GM08714 (cell line): ENCODE measurements around the gene MRM1.

Source experiments
- H3K4me3 ChIP-seq: fragments of 200-500 bp; sonication (Bioruptor generic); 2 replicates; pipeline ENCODE4 v1.5.1; 2014; ENCODE audit warnings: mild to moderate bottlenecking, low read length, inconsistent platforms
- ZNF274 ChIP-seq: IDR thresholded peaks from 2 replicates; pipeline ENCODE4 v1.6.1; 2012; ENCODE audit warnings: mild to moderate bottlenecking, low read depth, low read length

The MRM1 gene

DNA sequence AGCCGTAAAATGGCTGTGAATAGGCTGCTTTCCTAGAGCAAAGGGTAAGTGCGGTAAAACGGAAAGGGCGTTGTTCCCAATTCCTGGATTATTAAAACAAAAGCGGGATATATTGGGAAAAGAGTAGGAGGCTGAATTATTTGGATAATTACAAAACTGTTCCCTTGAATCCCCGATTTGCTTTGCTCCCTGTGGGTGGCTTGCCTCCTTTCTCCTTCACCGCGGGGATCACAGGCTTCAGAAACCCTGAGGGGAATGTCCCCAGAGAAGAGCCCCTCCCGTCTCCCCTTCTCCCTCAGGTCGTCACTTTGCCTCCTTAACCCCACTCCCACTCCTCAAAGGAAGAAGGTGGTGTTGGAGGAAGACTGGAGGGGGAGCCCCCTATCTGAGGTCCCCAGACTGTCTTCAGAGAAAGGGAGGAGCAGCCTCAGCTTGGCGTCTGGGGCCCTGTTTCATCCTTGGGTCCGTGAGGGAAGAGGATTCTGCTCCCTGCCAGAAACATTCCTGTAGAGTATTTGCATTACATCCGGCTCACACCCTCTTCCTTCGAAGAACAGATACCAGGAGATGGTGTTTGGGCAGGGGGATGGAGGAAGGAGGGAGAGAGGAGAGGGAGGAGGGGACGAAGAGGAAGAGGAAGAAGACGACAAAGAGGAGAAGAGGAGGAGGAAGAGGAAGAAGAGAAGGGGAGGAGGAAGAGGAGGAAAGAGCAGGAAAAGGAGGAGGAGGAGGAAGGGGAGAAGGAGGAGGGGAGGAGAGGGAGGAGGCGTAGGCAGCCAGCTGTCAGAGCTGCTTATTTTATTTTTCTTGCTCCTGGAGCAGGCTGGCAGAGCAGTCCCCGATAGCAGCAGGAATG, 31.8 kb downstream of the MRM1 start:
- no peak for TF ChIP-seq ZNF274
- no peak overlapping the region for H3K4me3 ChIP-seq

DNA sequence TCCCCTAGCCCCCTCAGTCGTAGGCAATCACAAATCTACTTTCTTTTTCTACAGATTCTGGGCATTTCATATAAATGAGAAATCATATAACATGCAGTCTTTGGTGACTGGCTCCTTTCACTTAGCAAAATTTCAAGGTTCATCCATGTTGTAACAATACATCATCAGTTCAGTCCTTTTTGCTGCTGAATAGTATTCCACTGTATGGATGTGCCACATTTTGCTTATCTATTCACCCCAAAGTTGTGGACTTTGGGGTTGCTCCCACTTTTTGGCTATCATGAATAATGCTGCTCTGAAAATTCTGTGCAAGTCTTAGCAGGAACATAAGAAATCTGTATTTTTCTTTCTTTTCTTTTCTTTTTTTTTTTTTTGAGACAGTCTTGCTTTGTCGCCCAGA, 39.0 kb downstream of the MRM1 start:
- TF ChIP-seq ZNF274: no peak
- no peak overlapping the region for H3K4me3 ChIP-seq

DNA sequence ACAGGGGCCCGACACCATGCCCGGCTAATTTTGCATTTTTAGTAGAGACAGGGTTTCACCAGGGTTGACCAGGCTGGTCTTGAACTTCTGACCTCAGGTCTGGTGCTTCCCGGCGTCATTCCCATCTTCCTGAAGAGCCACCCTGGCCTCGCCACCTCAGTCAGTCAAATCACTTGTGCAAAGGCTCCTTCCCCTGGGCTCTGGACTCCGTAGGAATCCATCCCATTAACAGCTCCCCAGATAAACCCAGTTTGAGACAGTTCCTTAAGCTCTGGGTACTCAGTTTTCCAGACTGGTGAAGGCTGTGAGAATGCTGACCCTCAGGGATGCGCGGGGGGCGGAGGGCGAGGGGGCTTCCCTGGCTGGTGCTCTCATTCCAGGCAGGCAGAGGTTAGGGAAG, 39.5 kb downstream of the MRM1 start:
- no peak for TF ChIP-seq ZNF274
- H3K4me3 ChIP-seq: no peak overlapping the region

DNA sequence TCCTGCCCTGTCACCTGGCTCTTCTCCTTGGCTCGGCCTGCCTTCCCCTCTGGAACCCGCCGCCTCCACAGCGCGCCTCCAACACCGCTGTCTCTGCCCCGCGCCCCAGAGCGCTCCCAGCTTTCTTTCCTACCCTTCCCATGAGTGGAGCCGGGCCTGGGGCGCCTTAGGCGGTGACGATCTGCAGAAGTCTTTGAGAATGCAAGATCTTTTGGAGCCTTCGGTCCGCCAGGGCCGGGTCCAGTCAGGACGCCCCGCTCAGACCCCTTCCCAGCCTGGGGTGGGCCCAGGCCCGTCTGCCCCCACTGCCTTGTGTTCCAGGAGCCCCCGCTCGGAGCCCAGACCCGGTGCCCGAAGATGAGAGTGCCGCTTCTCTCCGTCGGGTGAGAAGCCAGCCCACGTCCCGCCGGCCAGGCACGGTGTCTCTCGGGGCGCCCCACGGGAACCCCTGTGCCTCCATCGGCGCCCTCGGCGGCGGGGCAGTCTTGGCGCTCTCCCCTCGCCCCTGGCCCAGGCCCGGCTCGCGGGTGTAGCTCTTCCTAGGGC, 40.0 kb downstream of the MRM1 start:
- no peak for TF ChIP-seq ZNF274
- H3K4me3 ChIP-seq: no peak overlapping the region

DNA sequence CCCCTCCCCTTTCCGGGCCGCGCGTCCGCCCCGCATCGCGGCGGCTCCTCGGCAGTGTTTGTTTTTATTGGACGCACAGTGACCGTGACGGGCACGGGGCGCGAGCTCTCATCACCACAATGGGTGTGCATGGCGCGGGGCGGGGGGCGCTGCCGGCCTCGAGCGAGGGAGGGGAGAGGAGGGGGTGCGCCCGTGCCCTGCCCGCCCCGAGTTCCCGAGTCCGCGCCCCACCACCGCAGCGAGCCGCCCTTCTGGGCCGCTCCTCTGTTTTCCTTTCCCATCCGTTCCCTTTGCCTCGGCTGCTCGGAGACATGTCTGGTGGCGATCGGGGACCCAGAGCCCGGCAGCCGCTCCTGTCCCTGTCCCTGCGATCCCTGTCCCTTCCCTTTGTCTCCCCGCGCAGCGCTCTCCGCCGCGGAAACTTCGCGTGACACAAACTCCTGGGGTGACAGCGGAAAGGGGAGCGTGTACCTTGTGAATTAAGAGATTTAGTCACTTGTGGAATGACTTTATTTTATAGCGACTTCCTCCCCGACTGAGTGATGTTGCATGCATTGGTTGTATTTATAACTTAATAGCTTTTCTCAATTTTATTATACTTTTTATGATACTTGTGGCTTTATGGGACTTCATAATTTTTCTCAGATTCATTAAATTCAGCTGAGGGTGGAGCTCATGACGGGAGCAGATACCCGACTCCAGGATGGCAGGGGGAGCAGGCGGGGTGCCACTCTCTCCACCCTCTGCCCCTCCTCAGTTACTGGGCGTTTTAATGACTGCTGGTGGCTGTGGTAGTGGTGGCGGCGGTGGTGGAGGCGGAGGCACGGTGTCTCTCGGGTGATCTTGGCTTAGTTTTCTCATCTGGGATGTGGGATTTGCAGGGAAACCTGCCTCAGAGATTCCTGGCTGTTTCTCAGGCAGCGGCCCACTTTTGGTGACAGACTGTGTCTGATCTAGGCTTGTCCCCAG, 40.8 kb downstream of the MRM1 start:
- H3K4me3 ChIP-seq: no peak overlapping the region
- no peak for TF ChIP-seq ZNF274

DNA sequence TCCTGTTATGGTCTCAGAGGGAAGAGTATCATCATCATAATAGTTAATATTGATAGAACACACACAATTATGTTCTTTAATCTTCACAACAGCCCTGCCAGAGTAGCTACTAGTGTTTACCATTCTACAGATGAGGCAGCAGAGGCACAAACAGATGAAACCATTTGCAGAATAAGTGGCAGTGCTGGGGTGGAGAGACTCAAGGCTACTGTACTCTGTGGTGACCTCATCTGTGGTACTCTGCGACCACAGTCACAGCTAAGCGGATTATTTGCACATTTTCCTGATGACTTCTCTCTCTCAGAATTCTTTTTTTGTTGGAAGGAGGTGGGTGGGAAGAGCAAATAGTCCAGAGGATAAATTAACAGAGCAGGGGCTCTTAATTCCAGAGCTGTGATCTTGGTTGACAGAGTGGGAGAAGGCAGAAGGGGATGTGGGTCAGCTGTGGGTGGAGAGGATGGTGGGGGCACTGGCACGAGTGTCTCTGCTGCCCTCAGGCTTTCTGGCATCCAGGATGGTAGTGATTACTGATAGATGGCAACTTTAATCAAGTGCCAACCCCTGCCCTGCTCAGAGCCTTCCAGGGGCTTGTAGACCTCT, 41.8 kb downstream of the MRM1 start:
- H3K4me3 ChIP-seq: no peak overlapping the region
- TF ChIP-seq ZNF274: no peak

DNA sequence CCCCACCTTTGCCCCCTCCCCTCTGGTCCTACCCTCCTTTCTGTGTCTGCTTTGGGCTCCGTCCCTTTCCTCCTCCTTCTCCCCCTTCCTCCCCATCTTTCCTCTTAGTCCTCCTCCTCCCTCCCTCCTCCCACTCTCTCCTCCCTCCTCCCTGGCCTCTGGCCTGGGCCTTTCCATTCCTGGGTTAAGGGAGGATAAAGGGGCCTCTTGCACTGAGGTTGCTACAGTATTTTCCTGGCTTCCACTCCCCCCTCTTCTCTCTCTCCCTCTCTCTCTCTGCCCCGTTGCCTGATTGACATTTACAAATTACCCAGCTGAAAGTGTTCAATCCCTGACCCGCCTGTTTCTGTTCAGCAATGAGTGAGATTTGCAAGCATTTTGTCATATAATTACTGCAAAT, 44.0 kb downstream of the MRM1 start:
- no peak overlapping the region for H3K4me3 ChIP-seq
- TF ChIP-seq ZNF274: no peak

DNA sequence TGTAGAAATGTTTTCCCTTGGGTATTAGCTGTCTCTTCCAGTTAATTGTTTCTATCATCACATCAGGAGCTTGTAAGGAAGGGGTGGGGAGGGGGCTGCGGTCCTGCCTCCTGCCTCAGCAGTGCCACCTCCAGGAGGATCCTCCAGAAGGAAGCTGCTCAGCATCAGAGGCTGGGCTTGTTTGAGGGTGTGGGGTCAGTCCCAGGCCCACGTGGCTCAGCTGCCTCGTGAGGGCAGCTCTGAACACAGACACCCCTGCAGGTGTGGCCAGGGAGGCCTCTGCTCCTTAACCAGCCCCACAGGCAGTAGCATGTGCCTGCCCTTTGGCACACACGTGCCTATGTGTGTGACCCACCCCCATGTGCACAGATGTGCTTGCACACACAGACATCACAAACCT, 46.3 kb downstream of the MRM1 start:
- H3K4me3 ChIP-seq: no peak overlapping the region
- no peak for TF ChIP-seq ZNF274

DNA sequence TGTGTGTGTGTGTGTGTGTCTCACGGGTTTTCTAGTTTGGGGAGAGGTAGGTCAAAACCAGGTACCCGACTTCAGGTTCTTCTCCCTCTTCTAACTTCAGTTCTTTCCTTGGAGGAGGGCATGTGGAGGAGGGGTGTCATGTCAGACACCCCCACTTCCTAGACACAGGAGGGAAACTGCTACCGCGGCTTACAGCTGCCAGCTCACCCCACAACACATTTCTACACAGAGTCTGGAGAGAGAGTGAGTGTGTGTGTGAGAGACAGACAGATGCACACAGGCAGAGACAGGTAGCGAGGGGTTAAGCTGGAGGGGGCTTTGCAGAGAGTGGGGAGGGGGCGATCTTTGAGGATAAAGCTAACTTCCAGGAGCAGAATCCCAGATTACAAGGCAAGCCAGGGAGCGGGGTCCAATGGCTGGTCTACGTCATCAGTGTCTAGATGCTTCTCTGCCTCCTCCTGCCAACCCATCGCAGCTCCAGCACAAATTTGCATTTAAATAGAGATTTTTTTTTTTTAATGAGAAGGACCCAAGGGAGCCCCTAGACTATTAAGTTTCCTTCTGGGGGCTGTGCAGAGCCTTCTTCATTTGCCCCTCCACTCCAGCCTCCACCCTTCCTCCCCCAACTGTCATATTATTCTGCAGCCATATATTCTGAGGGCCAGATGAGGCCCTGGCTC, 48.9 kb downstream of the MRM1 start:
- no peak overlapping the region for H3K4me3 ChIP-seq
- TF ChIP-seq ZNF274: no peak

DNA sequence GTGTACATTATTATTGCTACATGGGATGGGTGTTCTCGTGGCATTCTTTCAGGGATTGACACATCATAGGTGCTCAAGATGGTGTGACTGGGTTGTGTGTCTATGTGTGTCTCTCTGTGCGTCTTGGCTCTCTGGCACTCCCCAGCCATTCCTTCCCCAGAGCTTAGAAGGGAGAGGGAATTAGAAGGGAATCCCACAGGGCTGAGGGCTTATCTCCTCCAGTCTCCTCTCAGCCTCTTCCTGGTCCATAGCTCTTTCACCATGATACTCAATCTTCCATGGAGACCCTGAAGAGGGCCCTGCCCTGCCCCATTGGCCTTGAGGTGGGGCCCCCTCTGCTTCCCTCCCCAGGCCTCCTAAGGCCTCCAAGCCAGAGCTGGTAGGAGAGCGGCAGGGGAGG, 52.0 kb downstream of the MRM1 start:
- TF ChIP-seq ZNF274: no peak
- no peak overlapping the region for H3K4me3 ChIP-seq

DNA sequence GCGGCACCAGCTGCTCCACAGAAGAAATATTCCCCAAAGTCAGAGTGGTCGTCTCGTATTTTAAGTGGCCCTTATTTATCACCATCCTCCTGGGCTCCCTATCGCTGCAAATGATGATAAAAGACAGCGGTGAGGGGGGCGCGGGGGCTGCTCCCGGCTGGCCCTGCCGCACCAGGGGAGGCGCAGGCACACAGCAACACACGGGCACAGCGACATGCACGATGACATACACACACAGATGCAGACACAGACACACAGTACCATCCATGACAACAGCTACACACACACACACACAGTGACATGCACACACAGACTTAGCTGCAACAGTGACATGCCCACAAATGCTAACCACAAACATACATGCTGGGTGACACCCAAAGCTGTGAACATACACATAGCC, 52.5 kb downstream of the MRM1 start:
- no peak for TF ChIP-seq ZNF274

DNA sequence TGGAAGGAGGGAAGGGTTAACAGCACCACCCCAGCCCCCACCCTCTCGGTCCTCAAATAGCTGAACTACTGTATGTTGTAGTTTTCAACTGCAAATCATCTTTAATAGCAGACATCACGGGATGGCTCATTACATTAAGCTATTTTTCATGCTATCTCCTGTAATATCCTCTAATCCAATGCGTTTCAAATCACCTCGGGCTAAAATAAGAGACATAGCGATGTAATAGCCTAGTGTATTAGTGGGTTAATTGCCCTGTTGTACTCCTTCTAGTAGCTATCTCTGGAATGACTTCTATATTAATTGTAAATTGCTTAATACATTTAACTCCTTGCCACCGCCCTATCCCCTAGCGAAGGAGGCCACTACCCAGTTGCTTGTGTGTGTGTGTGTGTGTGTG, 54.3 kb downstream of the MRM1 start:
- no peak for TF ChIP-seq ZNF274

More for the DNA sequence above, 52.5 kb downstream of the MRM1 start:
- no peak overlapping the region for H3K4me3 ChIP-seq

DNA sequence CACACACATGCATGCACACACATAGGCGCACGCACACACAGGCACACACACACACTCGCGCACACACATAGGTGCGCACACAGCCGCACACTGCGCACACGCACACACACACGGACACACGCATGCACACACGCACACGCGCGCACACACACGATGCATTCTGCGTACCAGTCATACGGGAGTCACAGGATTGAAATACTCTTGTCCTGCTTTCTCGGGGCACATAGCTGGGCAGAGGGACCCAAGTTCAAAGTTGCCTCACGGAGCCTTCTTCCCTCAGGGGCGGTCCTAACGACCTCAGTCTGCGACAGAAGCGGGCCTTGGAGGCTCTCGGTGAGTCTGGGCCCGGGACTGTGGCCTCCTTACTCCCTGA, 56.0 kb downstream of the MRM1 start:
- H3K4me3 ChIP-seq: no peak overlapping the region
- no peak for TF ChIP-seq ZNF274

More for the DNA sequence above, 54.3 kb downstream of the MRM1 start:
- no peak overlapping the region for H3K4me3 ChIP-seq
